Measurements from ENCODE around the gene MYL10.

MYL10 gene

GRCh38 chr7:101588131-101588935, 40.8 kb downstream of the MYL10 start:
- Histone ChIP-seq H4K20me1 (ENCODE audit: insufficient read depth) (no peaks in the 10 kb centered on the region), H3K4me3 (IDR thresholded peaks at IDR 0.05; ENCODE audit: insufficient read depth, low read depth, low read length) (no peak overlapping the region), H3K4me2 (no peak overlapping the region), H2AFZ (ENCODE audit: low read depth) (no peak overlapping the region), H3K9ac (no peak overlapping the region), H3K36me3 (ENCODE audit: insufficient read depth) (no peaks in the 10 kb centered on the region), H3K79me2 (ENCODE audit: insufficient read depth, low read depth) (no peaks in the 10 kb centered on the region), H3K27me3 (ENCODE audit: insufficient read depth, low read depth) (no peaks in the 10 kb centered on the region; the same call in 1 of the 2 replicates), H3K4me1 (ENCODE audit: low read depth, poor library complexity, severe bottlenecking) (no peaks in the 10 kb centered on the region), H3K27ac (no peak overlapping the region)
- TF ChIP-seq CTCF (conservative IDR thresholded peaks at IDR 0.05; ENCODE audit: low read depth, low read length), result no peak

- H3K79me2 ChIP-seq (ENCODE audit: insufficient read depth, low read depth), result no peaks in the 10 kb centered on the region
- no peaks in the 10 kb centered on the region for H3K4me1 ChIP-seq (ENCODE audit: low read depth, poor library complexity, severe bottlenecking)
- no peak for TF ChIP-seq CTCF (conservative IDR thresholded peaks at IDR 0.05; ENCODE audit: low read depth, low read length)
- H4K20me1 ChIP-seq (ENCODE audit: insufficient read depth), result no peaks in the 10 kb centered on the region
- no peak overlapping the region for H3K27ac ChIP-seq
- H3K4me2 ChIP-seq, result no peak overlapping the region
- peak overlapping the region; percentile 44; the same call in 1 of the 2 replicates for H2AFZ ChIP-seq (ENCODE audit: low read depth)
- no peak overlapping the region for H3K4me3 ChIP-seq (IDR thresholded peaks at IDR 0.05; ENCODE audit: insufficient read depth, low read depth, low read length)
- no peak overlapping the region for H3K9ac ChIP-seq
- H3K36me3 ChIP-seq (ENCODE audit: insufficient read depth), result no peaks in the 10 kb centered on the region
- no peaks in the 10 kb centered on the region; the same call in 1 of the 2 replicates for H3K27me3 ChIP-seq (ENCODE audit: insufficient read depth, low read depth)
Measured at GRCh38 chr7:101586906-101587677, 42.0 kb downstream of the MYL10 start.

- Histone ChIP-seq H3K4me3 (IDR thresholded peaks at IDR 0.05; ENCODE audit: insufficient read depth, low read depth, low read length) (no peak overlapping the region), H3K27me3 (ENCODE audit: insufficient read depth, low read depth) (no peaks in the 10 kb centered on the region; the same call in 1 of the 2 replicates), H3K27ac (no peak overlapping the region), H2AFZ (ENCODE audit: low read depth) (no peak overlapping the region), H4K20me1 (ENCODE audit: insufficient read depth) (no peaks in the 10 kb centered on the region), H3K4me2 (no peak overlapping the region), H3K79me2 (ENCODE audit: insufficient read depth, low read depth) (no peaks in the 10 kb centered on the region), H3K36me3 (ENCODE audit: insufficient read depth) (no peaks in the 10 kb centered on the region), H3K9ac (no peak overlapping the region), H3K4me1 (ENCODE audit: low read depth, poor library complexity, severe bottlenecking) (no peaks in the 10 kb centered on the region)
- TF ChIP-seq CTCF (conservative IDR thresholded peaks at IDR 0.05; ENCODE audit: low read depth, low read length), result no peak
Measured at GRCh38 chr7:101586078-101586905, 42.8 kb downstream of the MYL10 start.

- H3K36me3 ChIP-seq (ENCODE audit: insufficient read depth), result no peaks in the 10 kb centered on the region
- H3K4me3 ChIP-seq (IDR thresholded peaks at IDR 0.05; ENCODE audit: insufficient read depth, low read depth, low read length), result no peak overlapping the region
- no peaks in the 10 kb centered on the region for H4K20me1 ChIP-seq (ENCODE audit: insufficient read depth)
- H2AFZ ChIP-seq (ENCODE audit: low read depth), result no peak overlapping the region
- no peak for TF ChIP-seq CTCF (conservative IDR thresholded peaks at IDR 0.05; ENCODE audit: low read depth, low read length)
- no peaks in the 10 kb centered on the region for H3K4me1 ChIP-seq (ENCODE audit: low read depth, poor library complexity, severe bottlenecking)
- H3K4me2 ChIP-seq, result no peak overlapping the region
- H3K9ac ChIP-seq, result no peak overlapping the region
- H3K79me2 ChIP-seq (ENCODE audit: insufficient read depth, low read depth), result no peaks in the 10 kb centered on the region
- H3K27me3 ChIP-seq (ENCODE audit: insufficient read depth, low read depth), result no peaks in the 10 kb centered on the region; the same call in 1 of the 2 replicates
- no peak overlapping the region for H3K27ac ChIP-seq
Measured at GRCh38 chr7:101582971-101583370, 46.1 kb downstream of the MYL10 start.

Measured in KMS-11 (cell line).